ENCODE measurements around the gene ETV6.

Gene ETV6

GRCh38 chr12:11891754-11892386, 242.4 kb downstream of the ETV6 start:
- H3K27ac ChIP-seq, result peak overlapping the region; percentile 6; the same call in 1 of the 2 replicates
- TF ChIP-seq CTCF (conservative IDR thresholded peaks at IDR 0.05), result peak; percentile 74

- TF ChIP-seq CTCF (conservative IDR thresholded peaks at IDR 0.05), result no peak
- no peak overlapping the region for H3K27ac ChIP-seq
Observed at GRCh38 chr12:11893998-11894397, 244.5 kb downstream of the ETV6 start.

- H3K27ac ChIP-seq, result no peak overlapping the region
- TF ChIP-seq CTCF (conservative IDR thresholded peaks at IDR 0.05), result no peak
Observed at GRCh38 chr12:11894890-11895289, 245.4 kb downstream of the ETV6 start.

- no peak overlapping the region for H3K27ac ChIP-seq
- TF ChIP-seq CTCF (conservative IDR thresholded peaks at IDR 0.05), result no peak
Observed at GRCh38 chr12:11895421-11896078, 246.1 kb downstream of the ETV6 start.

GRCh38 chr12:11896417-11896929, 247.0 kb downstream of the ETV6 start:
- TF ChIP-seq CTCF (conservative IDR thresholded peaks at IDR 0.05), result no peak

GRCh38 chr12:11897923-11898322, 248.4 kb downstream of the ETV6 start:
- H3K27ac ChIP-seq, result no peak overlapping the region

More at GRCh38 chr12:11896417-11896929, 247.0 kb downstream of the ETV6 start:
- H3K27ac ChIP-seq, result no peak overlapping the region

More at GRCh38 chr12:11897923-11898322, 248.4 kb downstream of the ETV6 start:
- no peak for TF ChIP-seq CTCF (conservative IDR thresholded peaks at IDR 0.05)
